Measurements from ENCODE around the gene IL2RA.
"Not testable (repeated sequence)": the region's sequence is repeated elsewhere in the genome, so short reads cannot be mapped to it uniquely, and the experiment has no call there.

The IL2RA gene

GRCh38 chr10:6082496-6083395 is 20.6 kb upstream of the IL2RA start:
- no peak for DNase-seq (ENCODE audit: low spot score)

DNA sequence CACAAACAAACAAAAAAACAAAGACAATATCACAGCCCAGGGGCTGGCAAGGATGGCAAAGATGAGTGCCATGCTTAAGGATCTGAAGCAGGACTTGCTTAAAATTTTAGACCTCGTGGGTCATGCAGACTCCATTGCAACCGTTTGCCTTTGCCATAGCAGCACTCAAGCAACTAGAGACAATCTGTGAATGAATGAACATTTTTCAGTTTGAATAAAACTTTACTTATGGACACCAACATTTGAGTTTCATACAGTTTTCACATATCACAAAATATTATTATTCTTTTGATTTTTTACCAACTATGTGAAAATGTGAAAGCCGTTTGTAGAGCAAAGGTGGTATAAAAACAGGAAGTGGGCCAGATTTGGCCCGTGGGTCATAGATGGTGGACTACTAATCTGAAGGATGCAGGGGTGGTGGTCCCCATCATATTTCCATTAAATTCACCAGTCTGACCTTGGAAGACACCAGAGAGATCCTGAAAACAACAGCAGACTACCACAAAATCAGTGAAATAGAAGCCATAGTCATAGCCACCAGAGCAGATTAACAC is 18.3 kb upstream of the IL2RA start:
- DNase-seq (ENCODE audit: low spot score), result no peak

DNA sequence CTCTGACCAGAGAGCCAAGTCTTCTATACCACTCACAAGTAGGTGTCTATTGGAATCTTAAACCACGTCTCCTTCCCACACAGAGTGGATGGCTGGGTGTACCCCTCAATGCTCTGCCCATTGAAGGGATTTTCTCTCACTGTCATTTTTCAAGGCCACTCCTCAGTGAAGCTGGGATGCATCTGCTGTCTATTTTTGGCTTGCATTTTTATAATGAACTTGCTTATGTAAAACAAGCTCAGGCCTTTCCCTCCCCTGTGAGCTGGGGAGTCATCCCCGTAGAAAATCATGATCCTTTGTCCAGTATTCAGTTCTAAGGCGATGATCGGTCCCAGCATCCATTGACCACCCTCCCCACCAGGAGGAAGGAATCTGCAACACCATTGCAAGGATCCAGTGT is 16.9 kb upstream of the IL2RA start:
- DNase-seq (ENCODE audit: low spot score), result no peak

DNA sequence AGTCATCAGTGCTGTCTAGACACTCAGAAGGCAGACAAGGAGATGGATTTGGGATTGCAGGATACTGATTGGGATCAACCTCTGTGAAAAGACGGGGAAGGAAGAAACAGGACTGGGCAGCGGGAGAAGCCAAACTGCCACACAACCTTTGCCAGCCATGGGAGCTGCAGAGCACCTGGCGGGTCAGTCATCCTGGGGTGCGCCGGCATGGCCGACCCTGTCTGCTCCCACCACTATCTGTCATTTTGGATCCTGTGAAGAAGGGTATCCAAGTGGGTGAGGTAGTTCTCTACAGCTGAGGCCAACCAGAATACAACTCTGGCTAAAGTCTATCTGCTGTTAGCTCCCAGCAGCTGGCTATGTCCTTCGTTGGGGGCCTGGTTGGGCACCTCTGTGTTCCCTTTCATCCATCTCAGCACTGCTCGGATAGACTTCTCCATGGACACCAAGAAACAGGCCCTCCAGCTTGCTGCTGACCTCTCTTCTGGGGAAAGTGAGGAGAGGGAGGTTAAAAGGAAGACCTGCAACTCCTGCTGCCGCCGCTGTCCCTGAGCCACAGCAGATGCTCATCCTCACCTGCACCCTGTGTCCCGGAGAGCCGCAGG is 15.0 kb upstream of the IL2RA start:
- DNase-seq (ENCODE audit: low spot score), result no peak

DNA sequence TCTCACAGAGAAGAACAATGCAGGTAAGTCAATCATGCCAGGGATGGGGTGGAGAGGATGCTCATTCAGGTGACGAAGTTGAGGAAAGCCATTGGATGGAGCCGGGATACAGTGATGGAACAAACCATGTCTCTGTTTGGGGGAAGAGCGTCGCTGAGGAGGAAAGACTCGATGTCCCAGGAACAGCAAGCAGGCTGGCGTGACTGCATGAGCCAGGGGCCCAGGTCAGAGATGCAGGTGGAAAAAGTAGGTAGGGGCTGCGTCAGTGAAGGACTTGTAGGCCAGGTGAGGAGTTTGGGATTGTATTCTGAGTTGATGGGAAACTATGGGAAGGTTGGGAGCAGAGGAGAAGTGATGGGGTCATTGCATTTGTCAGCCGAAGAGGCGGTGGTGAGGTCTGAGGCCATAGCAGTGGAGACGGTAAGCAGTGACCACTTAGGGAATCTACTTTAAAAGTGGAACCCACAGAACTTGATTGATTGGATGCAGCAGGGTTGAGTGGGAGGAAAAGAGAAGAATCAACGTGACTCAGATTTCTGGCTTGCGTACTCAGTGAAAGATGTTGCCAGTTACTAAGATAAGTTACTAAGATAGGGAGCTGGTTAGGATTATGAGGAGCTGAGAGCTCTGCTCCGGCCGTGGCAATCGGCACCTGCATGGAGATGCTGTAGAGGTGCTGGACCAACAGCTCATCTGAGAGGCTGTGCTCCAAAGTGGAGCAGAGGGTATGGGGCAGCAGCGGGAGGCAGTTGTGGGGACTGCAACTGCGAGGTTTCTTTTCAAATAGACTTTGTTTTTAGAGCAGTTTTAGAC is 12.5 kb upstream of the IL2RA start:
- DNase-seq (ENCODE audit: low spot score), result no peak

DNA sequence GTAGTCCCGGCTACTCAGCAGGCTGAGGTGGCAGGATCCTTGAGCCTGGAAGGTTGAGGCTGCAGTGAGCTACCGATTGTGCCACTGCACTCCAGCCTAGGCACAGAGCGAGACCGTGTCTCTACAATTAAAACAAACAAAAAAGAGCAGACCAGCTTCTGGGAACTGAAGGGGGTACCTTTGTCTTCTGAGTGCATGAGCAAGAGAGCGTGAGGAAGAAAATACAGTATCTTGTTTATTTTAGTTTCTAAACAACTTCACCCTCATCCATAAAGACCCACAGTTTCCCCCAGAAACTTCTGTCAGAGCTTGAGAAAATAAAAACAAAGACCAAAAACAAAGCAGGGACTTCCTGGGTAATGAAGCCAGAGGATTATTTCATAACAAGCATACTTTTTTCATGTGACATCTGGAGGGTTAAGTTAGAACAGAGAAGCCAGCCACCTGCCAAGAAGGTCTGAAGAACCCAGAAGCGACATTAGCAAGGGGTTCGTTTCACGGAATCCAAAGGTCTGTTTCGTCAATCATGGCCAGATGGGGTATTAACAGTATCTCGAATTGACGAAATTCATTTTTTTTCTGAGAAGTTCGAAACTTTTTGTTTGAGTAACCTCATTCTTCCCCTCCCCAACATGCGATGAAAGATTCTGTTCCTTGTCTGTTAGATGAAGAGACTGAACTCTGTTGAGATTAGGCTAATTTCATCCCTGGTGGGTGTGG is 10.2 kb upstream of the IL2RA start:
- no peak for DNase-seq (ENCODE audit: low spot score)

- no peak for DNase-seq (ENCODE audit: low spot score)
Measured at GRCh38 chr10:6071181-6072175, 9.3 kb upstream of the IL2RA start.

GRCh38 chr10:6070660-6071059 is 8.5 kb upstream of the IL2RA start:
- no peak for DNase-seq (ENCODE audit: low spot score)

DNA sequence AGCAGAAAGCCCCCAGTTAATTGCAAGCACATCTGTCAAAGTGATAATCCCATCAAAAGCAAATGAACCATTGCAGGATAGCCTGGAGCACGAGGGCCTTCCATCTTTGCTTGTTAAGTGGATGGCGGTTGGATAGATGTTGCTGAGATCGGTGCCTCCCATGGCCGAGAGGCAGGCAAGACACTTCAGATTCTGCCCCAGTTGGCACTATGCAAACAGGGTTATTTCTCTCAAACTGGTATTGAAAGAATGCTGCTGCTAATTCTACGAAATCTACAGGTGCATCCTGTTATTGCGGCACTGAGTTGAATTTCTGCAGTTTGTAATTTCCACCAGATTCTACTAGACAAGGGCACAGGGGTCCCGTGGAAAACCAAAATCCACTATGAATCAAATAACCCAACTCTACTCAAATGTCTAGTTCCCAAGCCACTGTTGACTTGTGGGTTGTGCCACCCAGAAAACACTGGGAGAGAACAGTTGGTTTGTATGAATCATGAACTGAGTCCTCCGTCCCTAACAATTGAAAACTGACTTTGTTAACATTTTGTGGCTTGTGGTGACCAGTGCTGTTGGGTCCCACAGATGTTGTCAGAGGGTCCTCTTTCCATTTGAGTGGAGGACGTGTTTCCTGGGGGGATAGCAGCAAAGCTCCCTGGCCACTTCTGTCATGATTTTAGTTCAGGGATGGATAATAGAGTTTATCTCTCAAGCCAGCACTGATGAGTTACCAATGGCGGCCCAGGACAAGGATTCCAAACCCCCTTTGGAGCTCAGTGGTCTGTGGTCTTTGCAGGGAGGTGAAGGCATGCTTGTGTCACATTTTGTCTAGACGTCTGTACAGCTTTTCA is 7.1 kb upstream of the IL2RA start:
- no peak for DNase-seq (ENCODE audit: low spot score)

GRCh38 chr10:6068422-6068821 is 6.3 kb upstream of the IL2RA start:
- peak; percentile 44 for DNase-seq (ENCODE audit: low spot score)

DNA sequence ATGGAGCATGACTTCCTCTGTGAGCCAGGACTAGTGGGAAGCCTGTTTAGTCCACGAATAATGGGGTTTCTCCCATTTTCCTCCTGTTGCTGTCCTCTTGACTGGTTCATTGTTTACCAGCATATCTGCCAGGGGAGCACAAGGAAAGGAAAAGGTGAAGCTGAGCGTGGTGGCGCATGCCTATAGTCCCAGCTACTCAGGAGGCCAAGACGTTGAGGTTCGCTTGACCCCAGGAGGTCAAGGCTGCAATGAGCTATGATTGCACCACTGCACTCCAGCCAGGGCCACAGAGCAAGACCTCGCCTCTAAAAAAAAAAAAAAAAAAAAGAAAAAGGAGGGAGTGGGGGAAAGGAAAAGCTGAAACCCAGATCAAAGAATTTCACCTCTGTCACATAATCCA is 5.8 kb upstream of the IL2RA start:
- DNase-seq (ENCODE audit: low spot score), result no peak

- no peak for DNase-seq (ENCODE audit: low spot score)
Measured at GRCh38 chr10:6067457-6067856, 5.3 kb upstream of the IL2RA start.

- DNase-seq (ENCODE audit: low spot score), result peak; percentile 44
Measured at GRCh38 chr10:6065835-6066234, 3.7 kb upstream of the IL2RA start.

GRCh38 chr10:6065406-6065805 is 3.2 kb upstream of the IL2RA start:
- no peak for DNase-seq (ENCODE audit: low spot score)

DNA sequence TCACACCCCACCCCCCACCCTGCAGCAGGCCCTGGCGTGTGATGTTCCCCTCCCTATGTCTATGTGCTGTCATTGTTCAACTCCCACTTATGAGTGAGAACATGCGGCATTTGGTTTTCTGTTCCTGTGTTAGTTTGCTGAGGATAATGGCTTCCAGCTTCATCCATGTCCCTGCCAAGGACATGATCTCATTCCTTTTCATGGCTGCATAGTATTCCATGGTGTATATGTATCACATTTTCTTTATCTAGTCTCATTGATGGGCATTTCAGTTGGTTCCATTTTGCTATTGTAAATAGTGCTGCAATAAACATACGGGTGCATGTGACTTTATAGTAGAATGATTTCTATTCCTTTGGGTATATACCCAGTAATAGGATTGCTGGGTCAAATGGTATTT is 2.6 kb upstream of the IL2RA start:
- not testable (repeated sequence) for DNase-seq (ENCODE audit: low spot score)

DNA sequence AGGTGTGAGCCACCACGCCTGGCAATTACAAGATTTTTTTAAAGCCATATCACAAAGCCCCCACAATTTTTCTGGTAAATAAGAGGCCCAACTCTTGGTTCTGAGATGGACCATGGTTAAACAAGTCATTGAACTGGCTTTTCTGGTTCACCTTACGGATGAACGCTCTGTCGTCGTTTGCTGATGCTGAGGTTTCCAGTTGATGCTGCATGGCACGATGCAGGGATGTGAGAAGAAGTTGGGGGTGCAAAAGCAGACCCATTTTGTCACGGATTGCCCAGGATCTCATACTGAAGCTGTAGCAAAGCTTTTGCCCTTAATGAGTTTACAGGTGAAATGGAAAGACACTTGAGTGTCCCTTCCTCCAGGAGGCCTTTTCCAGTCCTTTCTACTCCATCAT is 2.0 kb upstream of the IL2RA start:
- no peak for DNase-seq (ENCODE audit: low spot score)

GRCh38 chr10:6061056-6061455 is 1.1 kb downstream of the IL2RA start:
- DNase-seq (ENCODE audit: low spot score), result no peak

- no peak for DNase-seq (ENCODE audit: low spot score)
Measured at GRCh38 chr10:6059506-6059905, 2.7 kb downstream of the IL2RA start.

- no peak for DNase-seq (ENCODE audit: low spot score)
Measured at GRCh38 chr10:6058682-6059475, 3.3 kb downstream of the IL2RA start.

Measured in pons (tissue), 1 donor.